HepG2 (cell line): ENCODE results near the gene ARHGDIA. TPM values are rescaled to one million over a fixed set of nuclear protein-coding genes. Genes with fewer than 3 reads are reported as not detected.

Source experiments
- FOXK1 ChIP-seq: sonication (generic); formaldehyde crosslinking; IDR thresholded peaks from 2 replicates; pipeline ENCODE4 v1.4.0; 2020; ENCODE audit warnings: low read depth, missing genetic modification reagents, borderline replicate concordance
- GZF1 ChIP-seq: sonication (generic); formaldehyde crosslinking; IDR thresholded peaks from 2 replicates; pipeline ENCODE4 v1.5.1; 2020; ENCODE audit warnings: mild to moderate bottlenecking, missing genetic modification reagents
- KLF6 ChIP-seq: IDR thresholded peaks from 2 replicates; pipeline ENCODE4 v1.8.0; 2016; ENCODE audit warnings: missing biosample characterization, missing genetic modification reagents
- PHF21A ChIP-seq: sonication (generic); formaldehyde crosslinking; IDR thresholded peaks from 2 replicates; pipeline ENCODE4 v1.5.0; 2020; ENCODE audit warnings: mild to moderate bottlenecking, missing genetic modification reagents
- SAFB2 ChIP-seq: sonication (generic); formaldehyde crosslinking; IDR thresholded peaks from 2 replicates; pipeline ENCODE4 v1.5.1; 2020; ENCODE audit warnings: missing genetic modification reagents, low read depth, mild to moderate bottlenecking, borderline replicate concordance
- SIX1 ChIP-seq: sonication (generic); formaldehyde crosslinking; IDR thresholded peaks from 2 replicates; pipeline ENCODE4 v1.4.0; 2020; ENCODE audit warnings: missing genetic modification reagents, borderline replicate concordance
- SSRP1 ChIP-seq: IDR thresholded peaks from 2 replicates; pipeline ENCODE4 v1.6.1; 2016; ENCODE audit warnings: control low read depth
- TMF1 ChIP-seq: sonication (generic); formaldehyde crosslinking; IDR thresholded peaks from 2 replicates; pipeline ENCODE4 v1.8.1; 2022; ENCODE audit warnings: low read depth, missing genetic modification reagents
- TSC22D2 ChIP-seq: sonication (generic); formaldehyde crosslinking; IDR thresholded peaks from 2 replicates; pipeline ENCODE4 v1.5.1; 2020; ENCODE audit warnings: missing genetic modification reagents, mild to moderate bottlenecking, borderline replicate concordance
- ZBTB7B ChIP-seq: sonication (generic); formaldehyde crosslinking; IDR thresholded peaks from 2 replicates; pipeline ENCODE4 v1.4.0; 2020; ENCODE audit warnings: missing genetic modification reagents
- ZC3H13 ChIP-seq: sonication (generic); formaldehyde crosslinking; IDR thresholded peaks from 2 replicates; pipeline ENCODE4 v1.8.1; 2023; ENCODE audit warnings: mild to moderate bottlenecking, missing genetic modification reagents, moderate library complexity
- ZNF138 ChIP-seq: sonication (generic); formaldehyde crosslinking; IDR thresholded peaks from 2 replicates; pipeline ENCODE4 v1.5.0; 2020; ENCODE audit warnings: mild to moderate bottlenecking, low read depth, missing genetic modification reagents
- ZNF317 ChIP-seq: sonication (generic); formaldehyde crosslinking; IDR thresholded peaks from 2 replicates; pipeline ENCODE4 v1.5.0; 2020; ENCODE audit warnings: mild to moderate bottlenecking, missing genetic modification reagents
- ZNF629 ChIP-seq: sonication (generic); formaldehyde crosslinking; conservative IDR thresholded peaks from 2 replicates; pipeline ENCODE4 v1.5.0; 2020; ENCODE audit warnings: missing genetic modification reagents
- ZNF773 ChIP-seq: sonication (generic); formaldehyde crosslinking; IDR thresholded peaks from 2 replicates; pipeline ENCODE4 v1.4.0; 2020; ENCODE audit warnings: missing genetic modification reagents, borderline replicate concordance
- polyA plus RNA-seq, 8 experiments: library from polyadenylated mRNA; depleted of rRNA in 3 of 8; stranded (reverse) in 7 of 8; unstranded in 1 of 8; fragments of >200 nt; fragmentation: Illumina TruSeq in 4 of 8; extraction: Trizol in 4 of 8; gene quantifications; 2 replicates each; pipeline versions ENCODE4 v1.2.1 to v1.2.3, GENCODE V29; 2011 to 2016; ENCODE audit warnings: low read depth in 4 of 8, missing spikeins in 1 of 8, mixed read lengths in 1 of 8; ENCODE audit not compliant: insufficient read depth in 1 of 8
- total RNA-seq, 5 experiments: library from RNA; depleted of rRNA; stranded (reverse); fragments of >200 nt; fragmentation: Illumina TruSeq; extraction: Trizol; gene quantifications; 2 replicates each; pipeline ENCODE4 v1.2.3, GENCODE V29; 2016; ENCODE audit warnings: low read depth in 1 of 5
- TF ChIP-seq, protein P1 (sequence below): sonication (generic); formaldehyde crosslinking; conservative IDR thresholded peaks from 2 replicates; pipeline ENCODE4 v1.8.0; 2022; ENCODE audit warnings: mild to moderate bottlenecking, moderate library complexity, missing genetic modification reagents
- TF ChIP-seq, protein P2 (sequence below): sonication (generic); formaldehyde crosslinking; IDR thresholded peaks from 2 replicates; pipeline ENCODE4 v1.8.0; 2023; ENCODE audit warnings: mild to moderate bottlenecking, missing genetic modification reagents
- TF ChIP-seq, protein P3 (sequence below): sonication (generic); formaldehyde crosslinking; IDR thresholded peaks from 2 replicates; pipeline ENCODE4 v1.4.0; 2020; ENCODE audit warnings: missing genetic modification reagents
- TF ChIP-seq, protein P4 (sequence below): IDR thresholded peaks from 2 replicates; pipeline ENCODE4 v1.6.1; 2016; ENCODE audit warnings: low read depth, missing genetic modification reagents, missing compliant biosample characterization

The ARHGDIA gene
- total and polyA plus RNA-seq, 2 of the 13 experiments (the other 11 are each of a cell fraction or from before 2014, with no cell fraction given), result 40.0 to 64.0 TPM

DNA sequence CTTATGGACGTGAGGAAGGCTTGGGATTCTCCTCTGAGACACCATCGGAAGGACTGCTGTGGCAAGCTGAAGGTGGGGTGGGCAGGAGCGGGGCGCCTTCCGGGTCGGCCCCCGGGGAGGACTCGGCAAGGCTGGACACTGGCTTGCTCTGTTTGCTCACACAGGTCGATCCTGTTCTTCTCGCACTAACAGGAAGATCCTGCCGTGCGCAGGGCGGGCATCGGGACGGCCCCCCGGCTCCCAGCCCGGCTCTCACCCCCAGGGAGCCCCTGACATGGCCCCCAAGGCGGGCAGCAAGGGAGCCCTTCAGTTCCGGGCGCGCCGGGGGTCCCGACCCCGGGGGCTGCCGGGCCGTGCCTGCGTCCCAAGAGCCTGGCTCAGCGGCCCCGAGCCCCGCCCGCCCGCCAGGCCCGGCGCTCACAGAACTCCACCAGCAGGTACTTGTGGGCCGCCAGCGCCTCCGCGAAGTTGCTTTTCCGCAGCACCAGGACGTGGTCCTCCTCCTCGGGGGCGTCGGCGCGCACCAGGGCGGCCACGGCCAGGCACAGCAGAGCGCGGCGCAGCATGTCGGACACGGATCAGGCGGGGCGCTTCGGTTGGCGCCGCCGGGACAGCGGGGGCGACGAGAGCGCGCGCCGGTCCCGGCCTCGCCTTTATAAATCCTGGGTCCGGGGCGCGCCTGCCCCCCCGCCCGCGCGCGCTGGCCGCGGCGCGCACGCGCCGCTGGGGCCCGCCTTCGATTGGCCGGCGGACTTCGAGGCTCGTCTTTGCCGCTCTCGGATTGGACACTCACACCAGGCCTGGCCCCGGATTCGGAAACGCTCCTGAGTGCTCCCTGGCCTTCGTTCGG lies 11.0 kb downstream of the ARHGDIA start, which contains the start of gene P4HB (continued):
- TF ChIP-seq, protein P1, sequence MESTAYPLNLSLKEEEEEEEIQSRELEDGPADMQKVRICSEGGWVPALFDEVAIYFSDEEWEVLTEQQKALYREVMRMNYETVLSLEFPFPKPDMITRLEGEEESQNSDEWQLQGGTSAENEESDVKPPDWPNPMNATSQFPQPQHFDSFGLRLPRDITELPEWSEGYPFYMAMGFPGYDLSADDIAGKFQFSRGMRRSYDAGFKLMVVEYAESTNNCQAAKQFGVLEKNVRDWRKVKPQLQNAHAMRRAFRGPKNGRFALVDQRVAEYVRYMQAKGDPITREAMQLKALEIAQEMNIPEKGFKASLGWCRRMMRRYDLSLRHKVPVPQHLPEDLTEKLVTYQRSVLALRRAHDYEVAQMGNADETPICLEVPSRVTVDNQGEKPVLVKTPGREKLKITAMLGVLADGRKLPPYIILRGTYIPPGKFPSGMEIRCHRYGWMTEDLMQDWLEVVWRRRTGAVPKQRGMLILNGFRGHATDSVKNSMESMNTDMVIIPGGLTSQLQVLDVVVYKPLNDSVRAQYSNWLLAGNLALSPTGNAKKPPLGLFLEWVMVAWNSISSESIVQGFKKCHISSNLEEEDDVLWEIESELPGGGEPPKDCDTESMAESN, result peak; percentile 82
- TF ChIP-seq SSRP1 (CRISPR knock-in tag) (no peak), ZNF317 (CRISPR knock-in tag) (no peak), SAFB2 (CRISPR knock-in tag) (peak; percentile 33; the same call in 1 of the 2 replicates), ZNF773 (CRISPR knock-in tag) (peak; percentile 89; the same call in 1 of the 2 replicates), PHF21A (CRISPR knock-in tag) (no peak; the same call in 1 of the 2 replicates), FOXK1 (CRISPR knock-in tag) (no peak), ZBTB7B (CRISPR knock-in tag) (0 out of 2 replicates have a peak, but pooled peaks have one; percentile 28), ZNF629 (CRISPR knock-in tag) (no peak), ZC3H13 (CRISPR knock-in tag) (peak; percentile 86; the same call in 1 of the 2 replicates), ZNF138 (CRISPR knock-in tag) (0 out of 2 replicates have a peak, but pooled peaks have one; percentile 48), SIX1 (CRISPR knock-in tag) (no peak), TMF1 (CRISPR knock-in tag) (peak; percentile 90), GZF1 (CRISPR knock-in tag) (0 out of 2 replicates have a peak, but pooled peaks have one; percentile 40), KLF6 (no peak), TSC22D2 (0 out of 2 replicates have a peak, but pooled peaks have one; percentile 33)
- TF ChIP-seq, protein P2, sequence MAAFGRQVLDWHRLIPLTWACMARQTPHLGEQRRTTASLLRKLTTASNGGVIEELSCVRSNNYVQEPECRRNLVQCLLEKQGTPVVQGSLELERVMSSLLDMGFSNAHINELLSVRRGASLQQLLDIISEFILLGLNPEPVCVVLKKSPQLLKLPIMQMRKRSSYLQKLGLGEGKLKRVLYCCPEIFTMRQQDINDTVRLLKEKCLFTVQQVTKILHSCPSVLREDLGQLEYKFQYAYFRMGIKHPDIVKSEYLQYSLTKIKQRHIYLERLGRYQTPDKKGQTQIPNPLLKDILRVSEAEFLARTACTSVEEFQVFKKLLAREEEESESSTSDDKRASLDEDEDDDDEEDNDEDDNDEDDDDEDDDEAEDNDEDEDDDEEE (CRISPR knock-in tag), result peak; percentile 48; the same call in 1 of the 2 replicates
- TF ChIP-seq, protein P3, sequence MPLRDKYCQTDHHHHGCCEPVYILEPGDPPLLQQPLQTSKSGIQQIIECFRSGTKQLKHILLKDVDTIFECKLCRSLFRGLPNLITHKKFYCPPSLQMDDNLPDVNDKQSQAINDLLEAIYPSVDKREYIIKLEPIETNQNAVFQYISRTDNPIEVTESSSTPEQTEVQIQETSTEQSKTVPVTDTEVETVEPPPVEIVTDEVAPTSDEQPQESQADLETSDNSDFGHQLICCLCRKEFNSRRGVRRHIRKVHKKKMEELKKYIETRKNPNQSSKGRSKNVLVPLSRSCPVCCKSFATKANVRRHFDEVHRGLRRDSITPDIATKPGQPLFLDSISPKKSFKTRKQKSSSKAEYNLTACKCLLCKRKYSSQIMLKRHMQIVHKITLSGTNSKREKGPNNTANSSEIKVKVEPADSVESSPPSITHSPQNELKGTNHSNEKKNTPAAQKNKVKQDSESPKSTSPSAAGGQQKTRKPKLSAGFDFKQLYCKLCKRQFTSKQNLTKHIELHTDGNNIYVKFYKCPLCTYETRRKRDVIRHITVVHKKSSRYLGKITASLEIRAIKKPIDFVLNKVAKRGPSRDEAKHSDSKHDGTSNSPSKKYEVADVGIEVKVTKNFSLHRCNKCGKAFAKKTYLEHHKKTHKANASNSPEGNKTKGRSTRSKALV (CRISPR knock-in tag), result no peak
- TF ChIP-seq, protein P4, sequence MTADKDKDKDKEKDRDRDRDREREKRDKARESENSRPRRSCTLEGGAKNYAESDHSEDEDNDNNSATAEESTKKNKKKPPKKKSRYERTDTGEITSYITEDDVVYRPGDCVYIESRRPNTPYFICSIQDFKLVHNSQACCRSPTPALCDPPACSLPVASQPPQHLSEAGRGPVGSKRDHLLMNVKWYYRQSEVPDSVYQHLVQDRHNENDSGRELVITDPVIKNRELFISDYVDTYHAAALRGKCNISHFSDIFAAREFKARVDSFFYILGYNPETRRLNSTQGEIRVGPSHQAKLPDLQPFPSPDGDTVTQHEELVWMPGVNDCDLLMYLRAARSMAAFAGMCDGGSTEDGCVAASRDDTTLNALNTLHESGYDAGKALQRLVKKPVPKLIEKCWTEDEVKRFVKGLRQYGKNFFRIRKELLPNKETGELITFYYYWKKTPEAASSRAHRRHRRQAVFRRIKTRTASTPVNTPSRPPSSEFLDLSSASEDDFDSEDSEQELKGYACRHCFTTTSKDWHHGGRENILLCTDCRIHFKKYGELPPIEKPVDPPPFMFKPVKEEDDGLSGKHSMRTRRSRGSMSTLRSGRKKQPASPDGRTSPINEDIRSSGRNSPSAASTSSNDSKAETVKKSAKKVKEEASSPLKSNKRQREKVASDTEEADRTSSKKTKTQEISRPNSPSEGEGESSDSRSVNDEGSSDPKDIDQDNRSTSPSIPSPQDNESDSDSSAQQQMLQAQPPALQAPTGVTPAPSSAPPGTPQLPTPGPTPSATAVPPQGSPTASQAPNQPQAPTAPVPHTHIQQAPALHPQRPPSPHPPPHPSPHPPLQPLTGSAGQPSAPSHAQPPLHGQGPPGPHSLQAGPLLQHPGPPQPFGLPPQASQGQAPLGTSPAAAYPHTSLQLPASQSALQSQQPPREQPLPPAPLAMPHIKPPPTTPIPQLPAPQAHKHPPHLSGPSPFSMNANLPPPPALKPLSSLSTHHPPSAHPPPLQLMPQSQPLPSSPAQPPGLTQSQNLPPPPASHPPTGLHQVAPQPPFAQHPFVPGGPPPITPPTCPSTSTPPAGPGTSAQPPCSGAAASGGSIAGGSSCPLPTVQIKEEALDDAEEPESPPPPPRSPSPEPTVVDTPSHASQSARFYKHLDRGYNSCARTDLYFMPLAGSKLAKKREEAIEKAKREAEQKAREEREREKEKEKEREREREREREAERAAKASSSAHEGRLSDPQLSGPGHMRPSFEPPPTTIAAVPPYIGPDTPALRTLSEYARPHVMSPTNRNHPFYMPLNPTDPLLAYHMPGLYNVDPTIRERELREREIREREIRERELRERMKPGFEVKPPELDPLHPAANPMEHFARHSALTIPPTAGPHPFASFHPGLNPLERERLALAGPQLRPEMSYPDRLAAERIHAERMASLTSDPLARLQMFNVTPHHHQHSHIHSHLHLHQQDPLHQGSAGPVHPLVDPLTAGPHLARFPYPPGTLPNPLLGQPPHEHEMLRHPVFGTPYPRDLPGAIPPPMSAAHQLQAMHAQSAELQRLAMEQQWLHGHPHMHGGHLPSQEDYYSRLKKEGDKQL (CRISPR knock-in tag), result no peak; the same call in 1 of the 2 replicates
